Right cardiac atrium (tissue), 5 donors: Measurements from ENCODE around the gene TXNL4A. TPM values are rescaled to one million over a fixed set of nuclear protein-coding genes. Genes with fewer than 3 reads are reported as not detected.
"Not testable (repeated sequence)": the region's sequence is repeated elsewhere in the genome, so short reads cannot be mapped to it uniquely, and the experiment has no call there.

ENCODE experiments used
- ATAC-seq, 2 donors: fragments of 200-7000 bp; cut with Tn5 transposase; one replicate each; pipeline versions ENCODE4 v1.8.0 to v1.9.1; 2020; ENCODE audit warnings: moderate library complexity in 2 of 2, mild to moderate bottlenecking in 1 of 2
- DNase-seq, 3 donors: peaks; one replicate each; pipeline ENCODE4 v3.0.0-alpha.2; 2020
- H3K27ac ChIP-seq: one replicate; pipeline ENCODE4 v1.5.1; 2013; ENCODE audit warnings: mild to moderate bottlenecking, low read length, control low read depth, moderate library complexity
- H3K27me3 ChIP-seq: one replicate; pipeline ENCODE4 v1.6.1; 2013; ENCODE audit not compliant: control insufficient read depth, insufficient read depth
- H3K4me1 ChIP-seq: one replicate; pipeline ENCODE4 v1.6.1; 2013; ENCODE audit warnings: low read length; ENCODE audit not compliant: control insufficient read depth, insufficient read depth
- H3K4me3 ChIP-seq: one replicate; pipeline ENCODE4 v1.5.1; 2013; ENCODE audit warnings: low read length, control low read depth
- H3K9me3 ChIP-seq: one replicate; pipeline ENCODE4 v1.6.1; 2013; ENCODE audit warnings: low read length; ENCODE audit not compliant: control insufficient read depth
- WGBS: extraction: QIAGEN DNeasy Blood & Tissue Kit; methylation state at CpG from one replicate; pipeline ENCODE4 v1.1.7; 2013; 5-methylcytosine and 5-hydroxymethylcytosine counted together
- intact Hi-C, 4 donors: fragments of 100-400 bp; cut with DNase I; formaldehyde crosslinking; loops; one replicate each; pipeline versions ENCODE4 v1.11.0 to v1.14.0; 2022 to 2023
- polyA plus RNA-seq: library from polyadenylated mRNA; stranded (reverse); fragments of 200-250 nt; gene quantifications from one replicate; pipeline ENCODE4 v1.2.3, GENCODE V29; 2013
- total RNA-seq, 4 donors: library from RNA; stranded (reverse); fragmentation: NEBNext Ultra II Directional; extraction: Animal tissue kit (Norgen Biotek cat#: 25700); gene quantifications; one replicate each; pipeline ENCODE4 v1.2.1, GENCODE V29; 2021
- donor health status: healthy with polysubstance abuse.
- donor health status: DM: no; HTN: yes; CAD: no.
- donor health status: DM: no; HTN: no; CAD: no.
- donor health status: DM: no; HTN: yes; CAD: no; lungs with severe emphysema.
- donor health status: DM: yes; HTN: yes; CAD: no.

TXNL4A gene
- total and polyA plus RNA-seq, 5 donors = 69.7 to 104 (median 91.9) TPM

GRCh38 chr18:80023173-80023572, 34.8 kb upstream of the TXNL4A start:
- WGBS = 47% methylated on average over 4 of the region's 4 CpGs
- no peak overlapping the region for H3K4me3 ChIP-seq
- no peaks in the 10 kb centered on the region for H3K4me1 ChIP-seq
- no peak for DNase-seq
- intact Hi-C loops = no loop called here
- no peaks in the 10 kb centered on the region for H3K27me3 ChIP-seq
- H3K9me3 ChIP-seq = peaks cover 14% of the 10 kb centered on the region
- H3K27ac ChIP-seq = no peak overlapping the region
- ATAC-seq = no peak

DNA sequence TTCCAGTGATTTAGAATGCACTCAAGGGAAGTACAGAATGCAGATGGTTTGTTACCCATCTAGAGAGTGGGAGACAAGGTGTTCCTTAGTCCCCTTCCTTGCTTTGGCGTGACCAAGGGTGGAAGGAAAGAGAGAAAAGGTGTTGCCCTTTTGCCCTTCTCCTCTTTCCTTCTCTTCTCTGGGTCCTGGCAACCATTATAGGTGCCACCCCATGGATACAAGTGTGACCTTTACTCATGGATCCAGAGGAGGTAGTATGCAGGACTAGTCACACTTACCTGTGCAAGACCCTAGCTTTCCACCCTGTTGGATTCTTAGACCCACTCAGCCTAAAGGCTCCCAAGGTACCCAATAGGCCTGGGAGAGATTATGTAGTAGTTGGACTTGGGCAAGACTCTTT, 34.2 kb upstream of the TXNL4A start:
- intact Hi-C loops = no loop called here
- WGBS = 55% methylated on average over 1 of the region's 1 CpG
- H3K9me3 ChIP-seq = peaks cover 14% of the 10 kb centered on the region
- H3K27me3 ChIP-seq = no peaks in the 10 kb centered on the region
- no peaks in the 10 kb centered on the region for H3K4me1 ChIP-seq
- DNase-seq (no peak), ATAC-seq (no peak)
- no peak overlapping the region for H3K4me3 ChIP-seq
- H3K27ac ChIP-seq = no peak overlapping the region

DNA sequence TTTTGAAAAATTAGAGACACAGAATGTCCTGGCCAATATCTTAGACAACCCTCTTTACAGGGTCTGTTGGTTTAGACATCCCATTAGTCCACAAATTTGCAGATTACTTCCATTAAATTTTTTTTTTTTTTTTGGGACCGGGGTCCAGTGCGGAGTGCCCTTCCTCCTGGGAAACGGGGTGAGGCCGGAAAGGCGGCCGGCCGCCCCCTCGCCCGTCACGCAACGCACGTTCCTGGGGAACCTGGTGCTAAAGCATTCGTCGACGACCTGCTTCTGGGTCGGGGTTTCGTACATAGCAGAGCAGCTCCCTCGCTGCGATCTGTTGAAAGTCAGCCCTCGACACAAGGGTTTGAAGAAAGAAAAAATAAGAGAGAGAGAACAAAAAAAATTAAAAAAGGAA, 24.4 kb upstream of the TXNL4A start:
- H3K4me1 ChIP-seq = no peaks in the 10 kb centered on the region
- H3K4me3 ChIP-seq = no peak overlapping the region
- no peak overlapping the region for H3K27ac ChIP-seq
- H3K27me3 ChIP-seq = no peaks in the 10 kb centered on the region
- no peak for ATAC-seq
- 98% methylated on average over 20 of the region's 20 CpGs for WGBS
- intact Hi-C loops = no loop called here
- no peaks in the 10 kb centered on the region for H3K9me3 ChIP-seq
- DNase-seq = no peak

DNA sequence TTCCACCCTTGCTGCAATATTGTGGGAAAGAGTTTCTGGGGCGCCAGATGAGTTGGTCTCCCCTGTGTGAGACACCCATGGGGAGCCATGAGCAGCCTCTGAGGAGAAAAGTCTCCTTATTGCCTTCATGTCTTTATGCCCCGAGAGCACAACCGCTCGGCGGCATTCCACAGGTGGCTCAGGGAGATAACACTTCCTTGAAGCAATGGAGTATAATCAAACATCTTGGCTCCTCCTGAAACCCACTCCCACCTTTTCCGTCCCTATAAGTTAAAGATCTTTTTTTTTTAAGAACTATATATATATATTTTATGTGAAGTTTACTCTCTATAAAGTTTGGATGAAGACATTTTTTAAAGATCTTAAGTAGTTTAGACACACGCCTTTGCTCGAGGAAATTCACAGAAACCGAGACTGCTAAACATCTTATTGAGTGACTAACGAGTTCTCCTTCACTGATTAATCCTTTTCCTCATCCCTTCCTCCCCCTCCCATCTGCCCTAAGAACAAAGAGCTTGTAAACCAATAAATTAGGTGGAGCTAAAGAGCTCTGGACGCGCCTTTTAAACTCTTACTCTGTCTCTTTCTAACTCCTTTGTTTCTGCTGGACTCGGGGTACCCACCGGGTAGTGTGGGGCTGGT, 23.3 kb upstream of the TXNL4A start:
- ATAC-seq, H3K9me3 ChIP-seq, H3K4me1 ChIP-seq, intact Hi-C loops, DNase-seq, H3K4me3 ChIP-seq, H3K27me3 ChIP-seq, H3K27ac ChIP-seq: not testable (repeated sequence)
- 94% methylated on average over 14 of the region's 14 CpGs for WGBS

- DNase-seq (no peak), ATAC-seq (peak; percentile 49)
- H3K27me3 ChIP-seq = no peaks in the 10 kb centered on the region
- no peaks in the 10 kb centered on the region for H3K9me3 ChIP-seq
- 73% methylated on average over 5 of the region's 5 CpGs for WGBS
- intact Hi-C loops = no loop called here
- H3K27ac ChIP-seq = peak overlapping the region; percentile 78
- H3K4me3 ChIP-seq = no peak overlapping the region
- H3K4me1 ChIP-seq = no peaks in the 10 kb centered on the region
Observed at GRCh38 chr18:80010551-80010906, 22.2 kb upstream of the TXNL4A start.

DNA sequence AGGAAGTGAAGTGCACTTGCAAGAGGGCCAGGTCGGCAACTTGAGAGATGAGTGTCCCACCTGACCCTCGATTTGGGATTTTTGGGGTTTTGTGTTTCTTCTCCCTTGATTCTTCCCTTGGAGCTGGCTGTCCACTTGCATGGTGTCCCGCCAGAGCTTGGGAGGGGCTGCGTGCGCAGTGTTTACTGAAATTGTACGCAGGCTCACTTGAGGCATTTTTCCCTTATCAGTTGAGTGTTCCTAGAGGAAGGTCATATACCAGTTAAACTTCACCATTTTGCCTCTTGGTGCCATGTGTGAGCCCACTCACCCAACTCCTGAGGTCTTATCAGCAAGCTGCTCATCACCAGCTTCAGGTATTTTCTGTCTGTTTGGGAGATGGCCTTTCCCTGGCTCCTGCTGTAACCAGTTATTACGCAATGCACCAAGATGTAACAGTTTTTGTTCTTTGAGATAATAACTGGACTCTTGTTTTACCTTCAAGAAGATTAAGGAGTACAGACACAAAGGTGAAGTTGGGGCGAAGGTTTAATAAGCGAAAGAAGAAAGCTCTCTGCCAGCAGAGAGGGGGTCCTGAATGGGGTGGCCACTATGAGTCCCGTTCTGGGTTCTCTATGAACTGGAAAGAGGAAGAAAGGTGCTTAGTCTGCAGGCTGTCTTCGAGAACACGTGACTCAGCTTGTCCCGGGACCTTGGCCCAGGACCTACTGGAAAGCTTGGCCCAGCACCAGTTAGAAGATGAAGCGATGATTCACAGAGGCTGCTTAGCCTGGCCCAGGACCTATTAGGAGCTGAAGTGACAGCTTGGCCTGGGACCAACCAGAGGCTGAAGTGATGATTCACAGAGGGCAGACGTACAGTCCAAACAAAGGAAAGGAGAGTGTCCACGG, 21.5 kb upstream of the TXNL4A start:
- H3K27me3 ChIP-seq = no peaks in the 10 kb centered on the region
- ATAC-seq = peak; percentile 97
- peak overlapping the region; percentile 78 for H3K27ac ChIP-seq
- 66% methylated on average over 16 of the region's 16 CpGs for whole genome bisulfite sequencing
- intact Hi-C loops = loop anchor here in 1 of 4 donors (2.0 kb wide), 1 partner anchor 23 kb away; no protein-coding TSS in a partner anchor
- H3K9me3 ChIP-seq = no peaks in the 10 kb centered on the region
- H3K4me3 ChIP-seq = no peak overlapping the region
- no peaks in the 10 kb centered on the region for H3K4me1 ChIP-seq
- peak; percentile 79 to 83 (median 80) for DNase-seq

- no peak for DNase-seq
- Histone ChIP-seq H3K9me3 (no peaks in the 10 kb centered on the region), H3K27ac (no peak overlapping the region), H3K27me3 (no peaks in the 10 kb centered on the region), H3K4me1 (no peaks in the 10 kb centered on the region), H3K4me3 (no peak overlapping the region)
- intact Hi-C loops = no loop called here
- WGBS = 84% methylated on average over 7 of the region's 7 CpGs
- no peak for ATAC-seq
Observed at GRCh38 chr18:80006724-80007123, 18.4 kb upstream of the TXNL4A start.

DNA sequence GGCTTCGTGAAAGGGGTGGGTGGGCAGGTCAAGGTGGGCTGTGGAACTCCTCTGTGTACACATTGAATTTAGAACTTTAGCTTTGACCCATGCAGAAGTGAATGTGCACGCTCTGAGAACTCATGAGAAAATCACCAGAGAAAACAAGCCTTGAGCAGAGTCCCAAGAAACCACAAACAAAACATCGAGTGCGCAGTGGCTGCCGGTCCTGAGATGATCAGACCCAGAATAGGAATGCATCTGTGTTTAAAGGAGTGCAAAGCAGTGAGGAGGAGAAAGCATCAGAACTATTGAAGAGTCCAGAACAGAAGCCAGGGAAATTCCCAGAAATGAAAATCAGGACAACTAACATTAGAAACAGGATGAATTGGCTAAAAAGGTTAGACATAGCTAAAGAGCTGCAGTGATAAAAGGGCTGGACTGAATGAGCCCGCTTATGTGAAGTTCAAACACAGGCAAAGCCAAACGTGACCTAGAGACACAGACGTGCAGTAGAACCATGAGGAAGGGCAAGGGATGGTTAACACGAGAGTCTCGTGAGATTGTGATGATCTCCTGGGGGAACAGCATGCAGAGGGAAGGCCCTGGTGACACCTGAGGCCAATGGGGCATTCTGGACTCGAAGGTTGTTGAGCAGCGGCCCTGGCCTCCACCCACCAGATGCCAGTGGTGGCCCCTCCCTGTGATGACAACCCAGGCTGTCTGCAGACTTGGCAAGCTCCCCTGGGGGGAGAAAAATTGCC, 16.4 kb upstream of the TXNL4A start:
- 85% methylated on average over 12 of the region's 12 CpGs for WGBS
- Histone ChIP-seq H3K9me3 (no peaks in the 10 kb centered on the region), H3K27me3 (no peaks in the 10 kb centered on the region), H3K4me1 (no peaks in the 10 kb centered on the region), H3K4me3 (no peak overlapping the region), H3K27ac (no peak overlapping the region)
- ATAC-seq (no peak), DNase-seq (no peak)
- intact Hi-C loops = no loop called here

DNA sequence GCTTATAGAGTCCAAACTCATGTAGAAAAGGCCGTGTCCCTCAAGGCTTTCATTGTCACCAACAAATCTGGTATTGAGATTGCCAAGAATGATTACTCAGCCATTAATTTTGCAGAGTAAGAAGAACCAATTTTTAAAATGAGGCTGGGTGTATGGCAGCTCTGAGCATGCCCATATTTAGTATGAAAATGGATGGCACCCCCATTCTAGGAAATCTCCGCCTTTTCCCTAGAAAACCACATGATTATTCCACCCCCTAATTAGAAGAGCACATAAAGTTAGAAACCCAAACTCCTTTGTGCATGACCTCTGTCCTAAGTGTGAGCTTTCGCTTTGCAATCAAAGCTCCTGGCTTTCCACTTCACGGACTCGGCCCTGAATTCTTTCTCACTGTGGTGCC, 14.1 kb upstream of the TXNL4A start:
- Histone ChIP-seq H3K27ac (no peak overlapping the region), H3K4me3 (no peak overlapping the region), H3K27me3 (no peaks in the 10 kb centered on the region), H3K9me3 (no peaks in the 10 kb centered on the region), H3K4me1 (no peaks in the 10 kb centered on the region)
- ATAC-seq (no peak), DNase-seq (no peak)
- 94% methylated on average over 5 of the region's 5 CpGs for WGBS
- intact Hi-C loops = no loop called here

DNA sequence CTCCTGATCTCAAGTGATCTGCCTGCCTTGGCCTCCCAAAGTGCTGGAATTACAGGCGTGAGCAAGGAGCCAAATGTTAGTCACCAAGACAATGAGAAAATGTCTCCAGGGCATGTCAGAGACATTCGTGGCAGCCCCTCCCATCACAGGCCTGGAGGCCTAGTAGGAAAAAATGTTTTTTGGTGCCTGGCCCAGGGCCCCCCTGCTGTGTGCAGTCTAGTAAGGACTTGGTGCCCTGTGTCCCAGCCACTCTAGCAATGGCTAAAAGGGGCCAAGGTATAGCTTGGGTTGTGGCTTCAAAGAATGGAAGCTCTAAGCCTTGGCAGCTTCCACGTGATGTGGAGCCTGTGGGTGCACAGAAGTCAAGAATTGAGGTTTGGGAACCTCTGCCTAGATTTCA, 12.5 kb upstream of the TXNL4A start:
- intact Hi-C loops = no loop called here
- WGBS = 77% methylated on average over 3 of the region's 3 CpGs
- Histone ChIP-seq H3K4me1 (no peaks in the 10 kb centered on the region), H3K27me3 (no peaks in the 10 kb centered on the region), H3K4me3 (no peak overlapping the region), H3K27ac (no peak overlapping the region), H3K9me3 (no peaks in the 10 kb centered on the region)
- DNase-seq (no peak), ATAC-seq (no peak)

GRCh38 chr18:79999701-80000100, 11.3 kb upstream of the TXNL4A start:
- H3K27ac ChIP-seq, DNase-seq, H3K4me3 ChIP-seq, ATAC-seq, H3K4me1 ChIP-seq, intact Hi-C loops, H3K9me3 ChIP-seq, H3K27me3 ChIP-seq: not testable (repeated sequence)
- WGBS = 84% methylated on average over 2 of the region's 2 CpGs
